K562 (cell line): ENCODE results near the gene OR10D3. TPM values are rescaled to one million over a fixed set of nuclear protein-coding genes. Genes with fewer than 3 reads are reported as not detected.
A peak's percentile ranks its signal among the peaks of the same experiment; 100 is the strongest.

Source experiments
- BCOR ChIP-seq: fragments of 450-650 bp; IDR thresholded peaks from 2 replicates; pipeline ENCODE4 v1.6.1; 2016
- GTF3C2 ChIP-seq: IDR thresholded peaks from 3 replicates; pipeline ENCODE4 v1.6.1; 2011; ENCODE audit warnings: borderline replicate concordance, mild to moderate bottlenecking, moderate library complexity; ENCODE audit not compliant: insufficient read length; ENCODE audit errors: extremely low read depth
- L3MBTL2 ChIP-seq: fragments of 450-650 bp; IDR thresholded peaks from 2 replicates; pipeline ENCODE4 v1.6.1; 2016; ENCODE audit warnings: mild to moderate bottlenecking, moderate library complexity
- MAX ChIP-seq: sonication (generic); formaldehyde crosslinking; IDR thresholded peaks from 2 replicates; pipeline ENCODE4 v1.9.0; 2022; ENCODE audit warnings: mild to moderate bottlenecking, missing genetic modification reagents
- MGA ChIP-seq: fragments of 450-650 bp; IDR thresholded peaks from 2 replicates; pipeline ENCODE4 v1.6.1; 2016; ENCODE audit warnings: mild to moderate bottlenecking, moderate library complexity
- POU5F1 ChIP-seq: fragments of 150-350 bp; IDR thresholded peaks from 2 replicates; pipeline ENCODE4 v1.6.1; 2014; ENCODE audit warnings: borderline replicate concordance, low read length, low read depth, mild to moderate bottlenecking; ENCODE audit not compliant: partially characterized antibody
- SFPQ ChIP-seq: fragments of 200-400 bp; formaldehyde crosslinking; IDR thresholded peaks from 2 replicates; pipeline ENCODE4 v1.6.1; 2017; ENCODE audit warnings: mild to moderate bottlenecking, low read depth, low read length, moderate library complexity
- ZNF12 ChIP-seq: sonication (generic); formaldehyde crosslinking; IDR thresholded peaks from 2 replicates; pipeline ENCODE4 v1.4.0; 2020; ENCODE audit warnings: mild to moderate bottlenecking, missing genetic modification reagents
- ZNF212 ChIP-seq: fragments of 450-650 bp; formaldehyde crosslinking; IDR thresholded peaks from 2 replicates; pipeline ENCODE4 v1.4.0; 2020; ENCODE audit warnings: mild to moderate bottlenecking
- ZNF23 ChIP-seq: fragments of 250-450 bp; sonication (Bioruptor Pico); IDR thresholded peaks from 2 replicates; pipeline ENCODE4 v1.4.0; 2020; ENCODE audit warnings: mild to moderate bottlenecking
- polyA plus RNA-seq, 8 experiments: library from polyadenylated mRNA; depleted of rRNA in 4 of 8; stranded (reverse) in 5 of 8; unstranded in 3 of 8; fragments of >200 nt; fragmentation: Nextera tagmentation in 2 of 8; fragmentation: Illumina TruSeq in 1 of 8; extraction: Ambion mirVana in 2 of 8; extraction: Trizol in 1 of 8; gene quantifications; 2 replicates each; pipeline versions ENCODE4 v1.2.1 to v1.2.3, GENCODE V29; 2011 to 2014; ENCODE audit warnings: inconsistent platforms in 1 of 8, missing spikeins in 1 of 8
- total RNA-seq, 7 experiments: library from RNA; depleted of rRNA in 6 of 7; stranded (reverse); fragments of >200 nt in 6 of 7; fragmentation: Illumina TruSeq in 2 of 7; extraction: Trizol in 2 of 7; gene quantifications; 2 replicates each; pipeline versions ENCODE4 v1.2.1 to v1.2.3, GENCODE V29; 2011 to 2021; ENCODE audit warnings: low replicate concordance in 1 of 7

OR10D3 gene
- total and polyA plus RNA-seq, 9 of the 15 experiments (the other 6 are each of a cell fraction or from before 2014, with no cell fraction given) = 0.07 to 2.9 (median 0.80) TPM; not detected in 1

GRCh38 chr11:124170801-124171586 lies 12.2 kb upstream of the OR10D3 start (continued):
- TF ChIP-seq POU5F1 = no peak
- TF ChIP-seq SFPQ = no peak
- TF ChIP-seq MGA = peak; percentile 60; the same call in 1 of the 2 replicates
- peak; percentile 76 for TF ChIP-seq L3MBTL2
- no peak for TF ChIP-seq ZNF12
- no peak for TF ChIP-seq BCOR
- TF ChIP-seq ZNF23 (CRISPR knock-in tag) = no peak
- no peak for TF ChIP-seq GTF3C2
- peak; percentile 56 for TF ChIP-seq MAX (CRISPR knock-in tag)
- TF ChIP-seq ZNF212 (CRISPR knock-in tag) = no peak
